ENCODE results near the gene MTHFR.

Gene MTHFR

GRCh38 chr1:11828511-11828910 lies 22.7 kb upstream of the MTHFR start:
- WGBS, result 98% methylated on average over 19 of the region's 19 CpGs
- no peak for DNase-seq

GRCh38 chr1:11826946-11827345 lies 21.2 kb upstream of the MTHFR start:
- Histone ChIP-seq H3K79me1 (replicated peaks; ENCODE audit: low read length, poor library complexity, severe bottlenecking) (peaks cover 33% of the 10 kb centered on the region), H3K4me1 (ENCODE audit: control insufficient read depth, insufficient read depth, low read depth, low read length) (peaks cover 5% of the 10 kb centered on the region), H3K18ac (ENCODE audit: low read depth in 1 of 2, low read length in 2 of 2) (no peak overlapping the region), H3K9ac (ENCODE audit: low read length) (no peak overlapping the region), H3K27ac (ENCODE audit: low read length, poor library complexity, severe bottlenecking) (no peak overlapping the region), H3K23ac (ENCODE audit: low read length in 2 of 2) (no peak overlapping the region), H3K9me3 (ENCODE audit: control insufficient read depth, low read length) (no peaks in the 10 kb centered on the region), H4K91ac (ENCODE audit: low read length) (no peak overlapping the region), H3K36me3 (ENCODE audit: control insufficient read depth in 1 of 2, insufficient read depth in 2 of 2, low read depth in 1 of 2, low read length in 2 of 2) (peaks cover 76 to 95% of the 10 kb centered on the region in 2 experiments), H3K4ac (ENCODE audit: low read depth in 1 of 2, low read length in 2 of 2) (no peak overlapping the region), H4K8ac (ENCODE audit: low read length) (no peak overlapping the region), H3K4me3 (ENCODE audit: insufficient read depth in 1 of 2, low read depth in 1 of 2, low read length in 2 of 2) (no peak overlapping the region), H2AFZ (ENCODE audit: low read depth, low read length) (no peak overlapping the region), H2BK5ac (ENCODE audit: low read depth, low read length, poor library complexity, severe bottlenecking) (no peak overlapping the region), H3K27me3 (ENCODE audit: control insufficient read depth in 1 of 2, insufficient read depth in 1 of 2, low read length in 2 of 2) (no peaks in the 10 kb centered on the region), H2BK120ac (ENCODE audit: low read depth, low read length) (no peak overlapping the region), H3K14ac (ENCODE audit: low read length in 2 of 2) (no peak overlapping the region), H2AK5ac (ENCODE audit: low read length, severe bottlenecking) (no peak overlapping the region), H2BK15ac (ENCODE audit: low read depth, poor library complexity, severe bottlenecking) (no peak overlapping the region), H3K4me2 (ENCODE audit: low read length, poor library complexity, severe bottlenecking) (no peak overlapping the region), H2BK12ac (ENCODE audit: low read length in 2 of 2) (no peak overlapping the region)
- over 99% methylated on average over 8 of the region's 9 CpGs for WGBS
- no peak for DNase-seq

More at GRCh38 chr1:11828511-11828910, 22.7 kb upstream of the MTHFR start:
- Histone ChIP-seq H3K9ac (ENCODE audit: low read length) (no peak overlapping the region), H4K8ac (ENCODE audit: low read length) (no peak overlapping the region), H3K4ac (ENCODE audit: low read depth in 1 of 2, low read length in 2 of 2) (no peak overlapping the region), H2AK5ac (ENCODE audit: low read length, severe bottlenecking) (no peak overlapping the region), H4K91ac (ENCODE audit: low read length) (no peak overlapping the region), H3K9me3 (ENCODE audit: control insufficient read depth, low read length) (no peaks in the 10 kb centered on the region), H3K4me3 (ENCODE audit: insufficient read depth in 1 of 2, low read depth in 1 of 2, low read length in 2 of 2) (no peak overlapping the region), H3K18ac (ENCODE audit: low read depth in 1 of 2, low read length in 2 of 2) (no peak overlapping the region), H2BK15ac (ENCODE audit: low read depth, poor library complexity, severe bottlenecking) (no peak overlapping the region), H2BK120ac (ENCODE audit: low read depth, low read length) (no peak overlapping the region), H3K4me2 (ENCODE audit: low read length, poor library complexity, severe bottlenecking) (no peak overlapping the region), H2BK12ac (ENCODE audit: low read length in 2 of 2) (no peak overlapping the region), H2BK5ac (ENCODE audit: low read depth, low read length, poor library complexity, severe bottlenecking) (no peak overlapping the region), H3K27me3 (ENCODE audit: control insufficient read depth in 1 of 2, insufficient read depth in 1 of 2, low read length in 2 of 2) (no peaks in the 10 kb centered on the region), H3K14ac (ENCODE audit: low read length in 2 of 2) (no peak overlapping the region), H3K23ac (ENCODE audit: low read length in 2 of 2) (no peak overlapping the region), H3K79me1 (replicated peaks; ENCODE audit: low read length, poor library complexity, severe bottlenecking) (peaks cover 27% of the 10 kb centered on the region), H3K4me1 (ENCODE audit: control insufficient read depth, insufficient read depth, low read depth, low read length) (no peaks in the 10 kb centered on the region), H3K36me3 (ENCODE audit: control insufficient read depth in 1 of 2, insufficient read depth in 2 of 2, low read depth in 1 of 2, low read length in 2 of 2) (peaks cover 73 to 95% of the 10 kb centered on the region in 2 experiments), H2AFZ (ENCODE audit: low read depth, low read length) (no peak overlapping the region), H3K27ac (ENCODE audit: low read length, poor library complexity, severe bottlenecking) (no peak overlapping the region)

- H3K4me1 ChIP-seq (ENCODE audit: control insufficient read depth, insufficient read depth, low read depth, low read length), result peaks cover 5% of the 10 kb centered on the region
- no peak overlapping the region for H3K18ac ChIP-seq (ENCODE audit: low read depth in 1 of 2, low read length in 2 of 2)
- H3K14ac ChIP-seq (ENCODE audit: low read length in 2 of 2), result no peak overlapping the region
- H2BK5ac ChIP-seq (ENCODE audit: low read depth, low read length, poor library complexity, severe bottlenecking), result no peak overlapping the region
- H3K9ac ChIP-seq (ENCODE audit: low read length), result no peak overlapping the region
- no peak overlapping the region for H2AFZ ChIP-seq (ENCODE audit: low read depth, low read length)
- no peak overlapping the region for H3K4me3 ChIP-seq (ENCODE audit: insufficient read depth in 1 of 2, low read depth in 1 of 2, low read length in 2 of 2)
- H3K27ac ChIP-seq (ENCODE audit: low read length, poor library complexity, severe bottlenecking), result no peak overlapping the region
- peaks cover 33% of the 10 kb centered on the region for H3K79me1 ChIP-seq (replicated peaks; ENCODE audit: low read length, poor library complexity, severe bottlenecking)
- no peak overlapping the region for H2BK120ac ChIP-seq (ENCODE audit: low read depth, low read length)
- no peak overlapping the region for H3K4ac ChIP-seq (ENCODE audit: low read depth in 1 of 2, low read length in 2 of 2)
- no peak overlapping the region for H4K8ac ChIP-seq (ENCODE audit: low read length)
- no peak overlapping the region for H2AK5ac ChIP-seq (ENCODE audit: low read length, severe bottlenecking)
- DNase-seq, result no peak
- no peaks in the 10 kb centered on the region for H3K9me3 ChIP-seq (ENCODE audit: control insufficient read depth, low read length)
- no peak overlapping the region for H2BK15ac ChIP-seq (ENCODE audit: low read depth, poor library complexity, severe bottlenecking)
- H2BK12ac ChIP-seq (ENCODE audit: low read length in 2 of 2), result no peak overlapping the region
- peaks cover 79 to 97% of the 10 kb centered on the region in 2 experiments for H3K36me3 ChIP-seq (ENCODE audit: control insufficient read depth in 1 of 2, insufficient read depth in 2 of 2, low read depth in 1 of 2, low read length in 2 of 2)
- no peak overlapping the region for H4K91ac ChIP-seq (ENCODE audit: low read length)
- H3K4me2 ChIP-seq (ENCODE audit: low read length, poor library complexity, severe bottlenecking), result no peak overlapping the region
- no peaks in the 10 kb centered on the region for H3K27me3 ChIP-seq (ENCODE audit: control insufficient read depth in 1 of 2, insufficient read depth in 1 of 2, low read length in 2 of 2)
- 99% methylated on average over 7 of the region's 7 CpGs for WGBS
- no peak overlapping the region for H3K23ac ChIP-seq (ENCODE audit: low read length in 2 of 2)
Observed at GRCh38 chr1:11825131-11825530, 19.4 kb upstream of the MTHFR start.

- Histone ChIP-seq H4K91ac (ENCODE audit: low read length) (no peak overlapping the region), H3K4me3 (ENCODE audit: insufficient read depth in 1 of 2, low read depth in 1 of 2, low read length in 2 of 2) (no peak overlapping the region), H3K79me1 (replicated peaks; ENCODE audit: low read length, poor library complexity, severe bottlenecking) (peaks cover 26% of the 10 kb centered on the region), H2BK12ac (ENCODE audit: low read length in 2 of 2) (no peak overlapping the region), H3K4me1 (ENCODE audit: control insufficient read depth, insufficient read depth, low read depth, low read length) (peaks cover 5% of the 10 kb centered on the region), H3K18ac (ENCODE audit: low read depth in 1 of 2, low read length in 2 of 2) (no peak overlapping the region), H3K36me3 (ENCODE audit: control insufficient read depth in 1 of 2, insufficient read depth in 2 of 2, low read depth in 1 of 2, low read length in 2 of 2) (peaks cover 70 to 97% of the 10 kb centered on the region in 2 experiments), H3K9me3 (ENCODE audit: control insufficient read depth, low read length) (no peaks in the 10 kb centered on the region), H2BK120ac (ENCODE audit: low read depth, low read length) (no peak overlapping the region), H2AK5ac (ENCODE audit: low read length, severe bottlenecking) (no peak overlapping the region), H3K23ac (ENCODE audit: low read length in 2 of 2) (no peak overlapping the region), H3K27me3 (ENCODE audit: control insufficient read depth in 1 of 2, insufficient read depth in 1 of 2, low read length in 2 of 2) (no peaks in the 10 kb centered on the region), H3K4ac (ENCODE audit: low read depth in 1 of 2, low read length in 2 of 2) (no peak overlapping the region), H3K14ac (ENCODE audit: low read length in 2 of 2) (no peak overlapping the region), H2BK15ac (ENCODE audit: low read depth, poor library complexity, severe bottlenecking) (no peak overlapping the region), H2AFZ (ENCODE audit: low read depth, low read length) (no peak overlapping the region), H3K9ac (ENCODE audit: low read length) (no peak overlapping the region), H3K4me2 (ENCODE audit: low read length, poor library complexity, severe bottlenecking) (no peak overlapping the region), H4K8ac (ENCODE audit: low read length) (no peak overlapping the region), H3K27ac (ENCODE audit: low read length, poor library complexity, severe bottlenecking) (no peak overlapping the region), H2BK5ac (ENCODE audit: low read depth, low read length, poor library complexity, severe bottlenecking) (no peak overlapping the region)
- WGBS, result 95% methylated on average over 16 of the region's 17 CpGs
- no peak for DNase-seq
Observed at GRCh38 chr1:11823366-11824137, 17.8 kb upstream of the MTHFR start.

Data from mesenchymal stem cell (in vitro differentiated cells and primary cell).